Measurements from ENCODE around the gene VSIG1.

The VSIG1 gene

DNA sequence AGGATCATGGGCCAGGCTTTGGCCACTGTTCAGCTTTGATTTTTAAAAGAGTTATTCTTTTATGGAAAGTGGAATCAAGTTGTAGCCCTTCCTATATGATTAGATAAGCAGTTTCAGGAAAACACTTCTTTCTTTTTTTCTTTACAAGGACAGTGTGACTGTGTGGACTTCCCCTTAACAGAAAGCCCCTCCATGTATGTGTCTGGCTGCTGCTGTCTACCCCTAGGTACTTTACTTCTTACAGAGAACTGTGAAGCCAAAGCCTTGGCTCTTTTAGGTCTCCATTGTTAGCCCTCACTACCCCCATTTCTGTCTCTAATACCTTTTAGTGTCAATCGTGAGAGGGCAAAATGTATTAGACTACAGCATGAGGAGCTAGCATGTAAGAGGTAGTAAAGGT lies 19.1 kb downstream of the VSIG1 start:
- no peak overlapping the region for H3K4me2 ChIP-seq (ENCODE audit: low read length, poor library complexity, severe bottlenecking)
- no peak overlapping the region for H4K8ac ChIP-seq (ENCODE audit: low read length)
- H3K9me3 ChIP-seq (ENCODE audit: control insufficient read depth, low read length), result peaks cover 4% of the 10 kb centered on the region
- no peak overlapping the region for H3K4me3 ChIP-seq (ENCODE audit: insufficient read depth in 1 of 2, low read depth in 1 of 2, low read length in 2 of 2)
- H3K14ac ChIP-seq (ENCODE audit: low read length in 2 of 2), result no peak overlapping the region
- no CpG with 5 or more reads among the region's 1 CpG for WGBS
- H3K4me1 ChIP-seq (ENCODE audit: control insufficient read depth, insufficient read depth, low read depth, low read length), result no peaks in the 10 kb centered on the region
- H3K9ac ChIP-seq (ENCODE audit: low read length), result no peak overlapping the region
- no peak for DNase-seq
- no peak overlapping the region for H2AFZ ChIP-seq (ENCODE audit: low read depth, low read length)
- no peak overlapping the region for H3K23ac ChIP-seq (ENCODE audit: low read length in 2 of 2)
- no peak overlapping the region for H2BK15ac ChIP-seq (ENCODE audit: low read depth, poor library complexity, severe bottlenecking)
- H2BK120ac ChIP-seq (ENCODE audit: low read depth, low read length), result no peak overlapping the region
- H3K18ac ChIP-seq (ENCODE audit: low read depth in 1 of 2, low read length in 2 of 2), result no peak overlapping the region
- H3K36me3 ChIP-seq (ENCODE audit: control insufficient read depth in 1 of 2, insufficient read depth in 2 of 2, low read depth in 1 of 2, low read length in 2 of 2), result no peaks in the 10 kb centered on the region
- H3K27ac ChIP-seq (ENCODE audit: low read length, poor library complexity, severe bottlenecking), result no peak overlapping the region
- H2AK5ac ChIP-seq (ENCODE audit: low read length, severe bottlenecking), result no peak overlapping the region
- H2BK5ac ChIP-seq (ENCODE audit: low read depth, low read length, poor library complexity, severe bottlenecking), result no peak overlapping the region
- H3K4ac ChIP-seq (ENCODE audit: low read depth in 1 of 2, low read length in 2 of 2), result no peak overlapping the region
- no peak overlapping the region for H2BK12ac ChIP-seq (ENCODE audit: low read length in 2 of 2)
- H3K27me3 ChIP-seq (ENCODE audit: control insufficient read depth in 1 of 2, insufficient read depth in 1 of 2, low read length in 2 of 2), result peaks cover 0 to 72% of the 10 kb centered on the region in 2 experiments
- no peak overlapping the region for H4K91ac ChIP-seq (ENCODE audit: low read length)
- no peaks in the 10 kb centered on the region for H3K79me1 ChIP-seq (replicated peaks; ENCODE audit: low read length, poor library complexity, severe bottlenecking)

DNA sequence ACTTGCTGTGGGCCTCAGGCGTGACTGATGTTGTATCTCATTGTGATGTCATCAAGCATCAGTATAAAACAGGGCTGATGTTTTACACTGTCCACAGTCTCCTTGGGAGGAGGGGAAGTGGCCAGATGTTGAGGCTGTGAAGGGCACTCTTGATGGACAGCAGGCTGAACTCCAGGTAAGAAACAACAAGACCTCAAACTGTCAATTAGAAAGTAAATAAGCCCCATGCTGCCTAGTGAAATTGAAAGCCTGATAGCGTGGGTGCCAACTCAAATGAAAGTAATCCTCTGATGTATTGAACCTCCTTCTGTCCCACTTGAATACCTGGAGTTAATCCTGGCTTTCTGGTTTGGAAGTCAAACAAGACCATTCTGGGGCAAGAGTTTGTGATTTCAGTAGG lies 19.7 kb downstream of the VSIG1 start:
- H3K79me1 ChIP-seq (replicated peaks; ENCODE audit: low read length, poor library complexity, severe bottlenecking), result no peaks in the 10 kb centered on the region
- no peak overlapping the region for H3K27ac ChIP-seq (ENCODE audit: low read length, poor library complexity, severe bottlenecking)

DNA sequence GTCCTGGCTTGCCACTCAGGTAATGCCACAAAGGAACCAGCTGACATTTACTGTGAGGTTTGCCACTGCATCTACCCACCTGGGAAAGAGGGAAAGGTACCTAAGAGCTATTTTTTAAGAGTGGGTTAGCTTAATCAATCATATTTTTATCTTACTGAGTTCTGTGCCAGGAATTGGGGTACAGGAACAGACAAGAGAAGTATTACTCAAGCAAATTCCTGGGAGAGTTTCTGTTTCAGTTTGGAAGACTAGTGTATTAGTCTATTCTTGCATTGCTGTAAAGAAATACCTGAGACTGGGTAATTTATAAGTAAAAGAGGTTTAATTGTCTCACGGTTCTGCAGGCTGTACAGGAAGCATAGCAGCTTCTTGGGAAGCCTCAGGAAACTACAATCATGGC lies 23.3 kb downstream of the VSIG1 start:
- Histone ChIP-seq H4K8ac (ENCODE audit: low read length) (no peak overlapping the region), H3K4me2 (ENCODE audit: low read length, poor library complexity, severe bottlenecking) (no peak overlapping the region), H2BK120ac (ENCODE audit: low read depth, low read length) (no peak overlapping the region), H3K4me3 (ENCODE audit: insufficient read depth in 1 of 2, low read depth in 1 of 2, low read length in 2 of 2) (no peak overlapping the region), H3K4me1 (ENCODE audit: control insufficient read depth, insufficient read depth, low read depth, low read length) (no peaks in the 10 kb centered on the region), H2AK5ac (ENCODE audit: low read length, severe bottlenecking) (no peak overlapping the region), H3K27ac (ENCODE audit: low read length, poor library complexity, severe bottlenecking) (no peak overlapping the region), H3K9me3 (ENCODE audit: control insufficient read depth, low read length) (no peaks in the 10 kb centered on the region), H3K79me1 (replicated peaks; ENCODE audit: low read length, poor library complexity, severe bottlenecking) (no peaks in the 10 kb centered on the region), H2BK15ac (ENCODE audit: low read depth, poor library complexity, severe bottlenecking) (no peak overlapping the region), H3K14ac (ENCODE audit: low read length in 2 of 2) (no peak overlapping the region), H3K27me3 (ENCODE audit: control insufficient read depth in 1 of 2, insufficient read depth in 1 of 2, low read length in 2 of 2) (peaks cover 0 to 49% of the 10 kb centered on the region in 2 experiments), H3K4ac (ENCODE audit: low read depth in 1 of 2, low read length in 2 of 2) (no peak overlapping the region), H2BK5ac (ENCODE audit: low read depth, low read length, poor library complexity, severe bottlenecking) (no peak overlapping the region), H4K91ac (ENCODE audit: low read length) (no peak overlapping the region), H2BK12ac (ENCODE audit: low read length in 2 of 2) (no peak overlapping the region), H2AFZ (ENCODE audit: low read depth, low read length) (no peak overlapping the region), H3K23ac (ENCODE audit: low read length in 2 of 2) (no peak overlapping the region), H3K9ac (ENCODE audit: low read length) (no peak overlapping the region), H3K18ac (ENCODE audit: low read depth in 1 of 2, low read length in 2 of 2) (no peak overlapping the region), H3K36me3 (ENCODE audit: control insufficient read depth in 1 of 2, insufficient read depth in 2 of 2, low read depth in 1 of 2, low read length in 2 of 2) (no peaks in the 10 kb centered on the region)
- DNase-seq, result no peak
- no CpG with 5 or more reads among the region's 1 CpG for WGBS

More for the DNA sequence above, 19.7 kb downstream of the VSIG1 start:
- Histone ChIP-seq H3K27me3 (ENCODE audit: control insufficient read depth in 1 of 2, insufficient read depth in 1 of 2, low read length in 2 of 2) (peaks cover 0 to 72% of the 10 kb centered on the region in 2 experiments), H3K9ac (ENCODE audit: low read length) (no peak overlapping the region), H2AFZ (ENCODE audit: low read depth, low read length) (no peak overlapping the region), H3K4me3 (ENCODE audit: insufficient read depth in 1 of 2, low read depth in 1 of 2, low read length in 2 of 2) (no peak overlapping the region), H2AK5ac (ENCODE audit: low read length, severe bottlenecking) (no peak overlapping the region), H3K23ac (ENCODE audit: low read length in 2 of 2) (no peak overlapping the region), H4K8ac (ENCODE audit: low read length) (no peak overlapping the region), H3K18ac (ENCODE audit: low read depth in 1 of 2, low read length in 2 of 2) (no peak overlapping the region), H2BK12ac (ENCODE audit: low read length in 2 of 2) (no peak overlapping the region), H3K4ac (ENCODE audit: low read depth in 1 of 2, low read length in 2 of 2) (no peak overlapping the region), H2BK15ac (ENCODE audit: low read depth, poor library complexity, severe bottlenecking) (no peak overlapping the region), H2BK120ac (ENCODE audit: low read depth, low read length) (no peak overlapping the region), H3K4me2 (ENCODE audit: low read length, poor library complexity, severe bottlenecking) (no peak overlapping the region), H3K4me1 (ENCODE audit: control insufficient read depth, insufficient read depth, low read depth, low read length) (no peaks in the 10 kb centered on the region), H4K91ac (ENCODE audit: low read length) (no peak overlapping the region), H2BK5ac (ENCODE audit: low read depth, low read length, poor library complexity, severe bottlenecking) (no peak overlapping the region), H3K14ac (ENCODE audit: low read length in 2 of 2) (no peak overlapping the region), H3K9me3 (ENCODE audit: control insufficient read depth, low read length) (peaks cover 4% of the 10 kb centered on the region), H3K36me3 (ENCODE audit: control insufficient read depth in 1 of 2, insufficient read depth in 2 of 2, low read depth in 1 of 2, low read length in 2 of 2) (no peaks in the 10 kb centered on the region)
- DNase-seq, result no peak
- WGBS, result 91% methylated on average over 2 of the region's 2 CpGs

DNA sequence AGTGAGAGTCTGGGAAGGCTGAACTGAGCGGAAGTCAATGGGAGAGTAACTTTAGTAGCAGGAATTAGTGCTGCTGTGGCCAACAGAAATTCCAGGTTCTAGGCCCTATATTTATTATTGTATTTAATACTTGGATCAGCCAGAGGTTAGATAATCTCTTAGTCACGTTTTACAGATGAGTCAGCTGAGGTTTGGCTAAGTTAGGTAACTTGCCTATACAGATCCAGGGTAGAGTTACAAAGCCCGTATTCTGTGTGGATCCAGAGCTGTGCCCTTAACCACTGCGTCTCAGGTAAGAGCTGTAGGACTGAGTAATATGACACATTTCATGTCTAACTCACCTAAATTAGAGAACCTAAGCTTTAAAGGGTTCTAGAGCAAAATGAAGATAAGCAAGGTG lies 26.0 kb downstream of the VSIG1 start:
- no peak overlapping the region for H2BK5ac ChIP-seq (ENCODE audit: low read depth, low read length, poor library complexity, severe bottlenecking)

More for the DNA sequence above, 26.0 kb downstream of the VSIG1 start:
- Histone ChIP-seq H3K27me3 (ENCODE audit: control insufficient read depth in 1 of 2, insufficient read depth in 1 of 2, low read length in 2 of 2) (peaks cover 0 to 43% of the 10 kb centered on the region in 2 experiments), H3K4ac (ENCODE audit: low read depth in 1 of 2, low read length in 2 of 2) (no peak overlapping the region), H3K79me1 (replicated peaks; ENCODE audit: low read length, poor library complexity, severe bottlenecking) (no peaks in the 10 kb centered on the region), H3K23ac (ENCODE audit: low read length in 2 of 2) (no peak overlapping the region), H3K18ac (ENCODE audit: low read depth in 1 of 2, low read length in 2 of 2) (no peak overlapping the region), H2BK12ac (ENCODE audit: low read length in 2 of 2) (no peak overlapping the region), H4K91ac (ENCODE audit: low read length) (no peak overlapping the region), H4K8ac (ENCODE audit: low read length) (no peak overlapping the region), H2BK15ac (ENCODE audit: low read depth, poor library complexity, severe bottlenecking) (no peak overlapping the region), H3K36me3 (ENCODE audit: control insufficient read depth in 1 of 2, insufficient read depth in 2 of 2, low read depth in 1 of 2, low read length in 2 of 2) (no peaks in the 10 kb centered on the region), H2AFZ (ENCODE audit: low read depth, low read length) (no peak overlapping the region), H3K27ac (ENCODE audit: low read length, poor library complexity, severe bottlenecking) (no peak overlapping the region), H3K4me2 (ENCODE audit: low read length, poor library complexity, severe bottlenecking) (no peak overlapping the region), H2AK5ac (ENCODE audit: low read length, severe bottlenecking) (no peak overlapping the region), H3K14ac (ENCODE audit: low read length in 2 of 2) (no peak overlapping the region), H3K4me1 (ENCODE audit: control insufficient read depth, insufficient read depth, low read depth, low read length) (no peaks in the 10 kb centered on the region), H3K9me3 (ENCODE audit: control insufficient read depth, low read length) (no peaks in the 10 kb centered on the region), H3K9ac (ENCODE audit: low read length) (no peak overlapping the region), H3K4me3 (ENCODE audit: insufficient read depth in 1 of 2, low read depth in 1 of 2, low read length in 2 of 2) (no peak overlapping the region), H2BK120ac (ENCODE audit: low read depth, low read length) (no peak overlapping the region)
- WGBS, result 0% methylated on average over 1 of the region's 4 CpGs
- peak; percentile 19 for DNase-seq

All from mesenchymal stem cell (in vitro differentiated cells and primary cell).